Hepatocyte (in vitro differentiated cells): ENCODE data around the gene RBFOX1.

Experiments
- CTCF ChIP-seq: fragments of 200-600 bp; sonication (generic); IDR thresholded peaks from 2 replicates; pipeline ENCODE4 v1.5.1; 2016; ENCODE audit warnings: antibody characterized with exemption, mild to moderate bottlenecking; ENCODE audit not compliant: poor library complexity
- EZH2 ChIP-seq: fragments of 200-600 bp; sonication (generic); IDR thresholded peaks from 2 replicates; pipeline ENCODE4 v1.6.1; 2016; ENCODE audit warnings: antibody characterized with exemption, mild to moderate bottlenecking, borderline replicate concordance

- TF ChIP-seq CTCF (no peak), EZH2 (no peak)
Observed at GRCh38 chr16:7392206-7392605, 59.6 kb downstream of the RBFOX1 start.
